ENCODE data around the gene FGD6.

GRCh38 chr12:95151406-95151805, 65.9 kb downstream of the FGD6 start:
- TF ChIP-seq CTCF (IDR thresholded peaks at IDR 0.05; ENCODE audit: low read length) (no peak), EZH2 (IDR thresholded peaks at IDR 0.05; ENCODE audit: borderline replicate concordance, low read length) (no peak)
